A172 (cell line): ENCODE results near the gene ZNF680. TPM values are rescaled to one million over a fixed set of nuclear protein-coding genes. Genes with fewer than 3 reads are reported as not detected.

ENCODE experiments used
- total RNA-seq: library from RNA; depleted of rRNA; stranded (reverse); fragments of >200 nt; shearing (Covaris generic); gene quantifications from 2 replicates; pipeline ENCODE4 v1.2.3, GENCODE V29; 2014; rRNA removed

Gene ZNF680
- total RNA-seq, 1 experiment from 2014 or later: 33.8 TPM

Other genes with a start within 250 kb of the ZNF680 start
- gene ZNF736, start 249.1 kb downstream of the ZNF680 start, total RNA-seq: 1.1 and 3.5 TPM in 2 replicates
- gene ZNF107, start 103.1 kb upstream of the ZNF680 start, total RNA-seq: 7.1 and 8.7 TPM in 2 replicates
- 9.4 and 17.0 TPM in 2 replicates for gene ZNF138, start 231.4 kb upstream of the ZNF680 start, total RNA-seq